PC-9 (cell line): ENCODE measurements around the gene GCFC2. TPM values are rescaled to one million over a fixed set of nuclear protein-coding genes. Genes with fewer than 3 reads are reported as not detected.
A peak's percentile ranks its signal among the peaks of the same experiment; 100 is the strongest.

Experiments
- BruUV-seq: library from RNA; stranded (reverse); fragments of 400-500 nt; replicated peaks from 2 replicates; lab custom pipeline; 2021; lab: Mats Ljungman, UMichigan
- CTCF ChIA-PET: fragments of 300-600 bp; sonication (Branson Sonifier 250); formaldehyde crosslinking; loops from one replicate; lab custom pipeline; 2022; ENCODE audit warnings: antibody characterized with exemption; lab: Charles Lee
- POLR2A ChIA-PET: fragments of 300-600 bp; sonication (Branson Sonifier 250); formaldehyde crosslinking; loops from one replicate; lab custom pipeline; 2022; ENCODE audit warnings: antibody characterized with exemption; ENCODE audit not compliant: unreplicated experiment; lab: Charles Lee
- DNase-seq, 2 experiments: peaks; one replicate each; pipeline versions ENCODE4 v3.0.0 to v3.0.0-alpha.2; 2015 to 2022; ENCODE audit warnings: mixed read lengths in 1 of 2
- H2AFZ ChIP-seq: fragments of 200-600 bp; sonication (generic); 2 replicates; pipeline ENCODE4 v1.8.1; 2017; ENCODE audit warnings: antibody characterized with exemption
- H3F3A ChIP-seq: fragments of 200-600 bp; sonication (generic); 2 replicates; pipeline ENCODE4 v1.8.1; 2017; ENCODE audit warnings: antibody characterized with exemption, mild to moderate bottlenecking, low read depth; ENCODE audit not compliant: insufficient read depth
- H3K27ac ChIP-seq: fragments of 200-600 bp; sonication (generic); 2 replicates; pipeline ENCODE4 v1.6.1; 2016; ENCODE audit warnings: mixed run types
- H3K27me3 ChIP-seq: fragments of 200-600 bp; sonication (generic); 2 replicates; pipeline ENCODE4 v1.6.1; 2016; ENCODE audit warnings: low read depth, mixed run types; ENCODE audit not compliant: insufficient read depth
- H3K36me3 ChIP-seq: fragments of 200-600 bp; sonication (generic); 2 replicates; pipeline ENCODE4 v1.6.1; 2016; ENCODE audit warnings: low read depth, mixed run types
- H3K4me1 ChIP-seq: fragments of 200-600 bp; sonication (generic); replicated peaks from 2 replicates; pipeline ENCODE4 v1.6.1; 2016; ENCODE audit warnings: mixed run types; ENCODE audit not compliant: insufficient read depth
- H3K4me2 ChIP-seq: fragments of 200-600 bp; sonication (generic); 2 replicates; pipeline ENCODE4 v1.6.1; 2017; ENCODE audit warnings: mixed run types
- H3K4me3 ChIP-seq: fragments of 200-600 bp; sonication (generic); 2 replicates; pipeline ENCODE4 v1.6.1; 2016; ENCODE audit warnings: mixed run types
- H3K79me2 ChIP-seq: fragments of 200-600 bp; sonication (generic); 2 replicates; pipeline ENCODE4 v1.6.1; 2017; ENCODE audit warnings: low read depth, mixed run types
- H3K9me2 ChIP-seq: fragments of 200-600 bp; sonication (generic); 2 replicates; pipeline ENCODE4 v1.8.1; 2017; ENCODE audit warnings: mild to moderate bottlenecking; ENCODE audit not compliant: insufficient read depth
- H3K9me3 ChIP-seq: fragments of 200-600 bp; sonication (generic); 2 replicates; pipeline ENCODE4 v1.8.1; 2016; ENCODE audit warnings: low read depth; ENCODE audit not compliant: insufficient read depth
- H4K20me1 ChIP-seq: fragments of 200-600 bp; sonication (generic); 2 replicates; pipeline ENCODE4 v1.8.1; 2017; ENCODE audit not compliant: insufficient read depth
- CTCF ChIP-seq: fragments of 200-600 bp; sonication (generic); conservative IDR thresholded peaks from 2 replicates; pipeline ENCODE4 v1.6.1; 2017; ENCODE audit warnings: mixed run types, antibody characterized with exemption, mild to moderate bottlenecking, moderate library complexity
- EZH2 ChIP-seq: fragments of 200-600 bp; sonication (generic); IDR thresholded peaks from 2 replicates; pipeline ENCODE4 v1.8.0; 2017; ENCODE audit warnings: antibody characterized with exemption, low read depth
- intact Hi-C: fragments of 100-400 bp; cut with micrococcal nuclease; formaldehyde crosslinking; loops from one replicate; pipeline ENCODE4 v1.10.0; 2022; ENCODE audit not compliant: unreplicated experiment
- total RNA-seq: library from RNA; stranded (reverse); gene quantifications from 2 replicates; pipeline ENCODE4 v1.2.3, GENCODE V29; 2021

Gene GCFC2
- total RNA-seq, 1 experiment from 2014 or later: 15.7 TPM

- Histone ChIP-seq H3K4me1 (peaks cover 30% of the 10 kb centered on the region), H3K36me3 (no peaks in the 10 kb centered on the region), H3K27ac (peak overlapping the region; percentile 68), H3K9me2 (no peaks in the 10 kb centered on the region), H4K20me1 (no peaks in the 10 kb centered on the region), H3K9me3 (no peaks in the 10 kb centered on the region), H3F3A (peaks cover 11% of the 10 kb centered on the region), H3K79me2 (peaks cover 36% of the 10 kb centered on the region), H3K4me2 (peak overlapping the region; percentile 94), H3K4me3 (peak overlapping the region; percentile 69), H2AFZ (peak overlapping the region; percentile 95), H3K27me3 (no peaks in the 10 kb centered on the region)
- no peak for DNase-seq
- BruUV-seq: no TSS peak
- TF ChIP-seq EZH2 (no peak), CTCF (no peak)
- POLR2A ChIA-PET: interaction anchor here (0.7 kb wide), 1 partner anchor 104 kb away, joined by 3 read pairs; no protein-coding TSS in a partner anchor
- CTCF ChIA-PET: no interaction called here
- intact Hi-C loops: no loop called here
Observed at GRCh38 chr2:75710220-75710576, 517 bp downstream of the GCFC2 start.

DNA sequence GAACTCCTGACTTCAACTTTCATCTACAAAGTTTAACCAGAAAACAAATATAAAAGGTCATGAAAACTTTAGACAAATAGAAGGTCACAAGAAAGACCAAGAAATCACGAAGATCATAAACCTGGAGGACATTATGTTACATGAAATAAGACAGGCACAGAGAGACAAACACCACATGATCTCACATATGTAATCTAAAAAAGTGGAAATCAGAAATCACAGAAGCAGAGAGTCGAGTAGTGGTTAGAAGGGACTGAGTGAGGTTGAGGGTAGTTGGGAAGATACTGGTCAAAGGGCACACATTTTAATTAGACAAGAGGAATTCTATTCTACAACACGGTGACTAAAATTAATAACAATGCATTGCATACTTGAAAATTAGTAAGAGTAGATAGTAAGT lies 1.4 kb downstream of the GCFC2 start:
- peaks cover 36% of the 10 kb centered on the region for H3K79me2 ChIP-seq
- H3K4me2 ChIP-seq: peak overlapping the region; percentile 94
- H3K27ac ChIP-seq: no peak overlapping the region
- H2AFZ ChIP-seq: peak overlapping the region; percentile 95; the same call in 1 of the 2 replicates
- intact Hi-C loops: no loop called here
- TF ChIP-seq CTCF (no peak), EZH2 (no peak)
- 0 out of 2 replicates have a peak, but pooled peaks cover 1% of the 10 kb centered on the region for H3K36me3 ChIP-seq
- no peaks in the 10 kb centered on the region for H3K27me3 ChIP-seq
- no peaks in the 10 kb centered on the region for H3K9me2 ChIP-seq
- no TSS peak for BruUV-seq
- POLR2A ChIA-PET: no interaction called here
- no peaks in the 10 kb centered on the region for H3K9me3 ChIP-seq
- CTCF ChIA-PET: no interaction called here
- peak overlapping the region; percentile 69 for H3K4me3 ChIP-seq
- H3K4me1 ChIP-seq: peaks cover 30% of the 10 kb centered on the region
- peak in 1 of 2 experiments; percentile 30 for DNase-seq
- H4K20me1 ChIP-seq: no peaks in the 10 kb centered on the region
- H3F3A ChIP-seq: peaks cover 11% of the 10 kb centered on the region

- no TSS peak for BruUV-seq
- Histone ChIP-seq H3K9me3 (no peaks in the 10 kb centered on the region), H3F3A (peaks cover 11% of the 10 kb centered on the region), H3K79me2 (peaks cover 36% of the 10 kb centered on the region), H3K4me1 (peaks cover 30% of the 10 kb centered on the region), H4K20me1 (no peaks in the 10 kb centered on the region), H2AFZ (no peak overlapping the region), H3K4me3 (no peak overlapping the region), H3K27ac (no peak overlapping the region), H3K36me3 (0 out of 2 replicates have a peak, but pooled peaks cover 4% of the 10 kb centered on the region), H3K27me3 (no peaks in the 10 kb centered on the region), H3K9me2 (no peaks in the 10 kb centered on the region), H3K4me2 (no peak overlapping the region)
- DNase-seq: no peak
- ChIA-PET CTCF (interaction anchor here (0.6 kb wide), 1 partner anchor 495 kb away, joined by 3 read pairs; no protein-coding TSS in a partner anchor), POLR2A (no interaction called here)
- no peak for TF ChIP-seq CTCF
- TF ChIP-seq EZH2: no peak
- intact Hi-C loops: no loop called here
Observed at GRCh38 chr2:75707901-75708300, 2.8 kb downstream of the GCFC2 start.
